Coronary artery (tissue), 2 donors: ENCODE results near the gene GSTK1.
"Not testable (repeated sequence)": the region's sequence is repeated elsewhere in the genome, so short reads cannot be mapped to it uniquely, and the experiment has no call there.

Experiments used
- DNase-seq: peaks from one replicate; pipeline ENCODE4 v3.0.0-alpha.2; 2017; ENCODE audit warnings: low spot score
- H3K27ac ChIP-seq, 2 donors: fragments of 200-600 bp; sonication (generic); one replicate each; pipeline ENCODE4 v1.5.1; 2016 to 2019
- H3K4me3 ChIP-seq: fragments of 200-600 bp; sonication (generic); 2 replicates; pipeline ENCODE4 v1.5.1; 2016; ENCODE audit warnings: mild to moderate bottlenecking, moderate library complexity
- CTCF ChIP-seq: fragments of 200-600 bp; sonication (generic); IDR thresholded peaks from one replicate; pipeline ENCODE4 v1.5.1; 2019; ENCODE audit warnings: antibody characterized with exemption

GSTK1 gene

GRCh38 chr7:143255564-143255963 lies 7.7 kb upstream of the GSTK1 start:
- Histone ChIP-seq H3K4me3 (no peak overlapping the region), H3K27ac (no peak overlapping the region)
- TF ChIP-seq CTCF: no peak
- DNase-seq: no peak

GRCh38 chr7:143256325-143256724 lies 6.9 kb upstream of the GSTK1 start:
- H3K27ac ChIP-seq: no peak overlapping the region
- no peak for DNase-seq
- TF ChIP-seq CTCF: peak; percentile 13
- no peak overlapping the region for H3K4me3 ChIP-seq

DNA sequence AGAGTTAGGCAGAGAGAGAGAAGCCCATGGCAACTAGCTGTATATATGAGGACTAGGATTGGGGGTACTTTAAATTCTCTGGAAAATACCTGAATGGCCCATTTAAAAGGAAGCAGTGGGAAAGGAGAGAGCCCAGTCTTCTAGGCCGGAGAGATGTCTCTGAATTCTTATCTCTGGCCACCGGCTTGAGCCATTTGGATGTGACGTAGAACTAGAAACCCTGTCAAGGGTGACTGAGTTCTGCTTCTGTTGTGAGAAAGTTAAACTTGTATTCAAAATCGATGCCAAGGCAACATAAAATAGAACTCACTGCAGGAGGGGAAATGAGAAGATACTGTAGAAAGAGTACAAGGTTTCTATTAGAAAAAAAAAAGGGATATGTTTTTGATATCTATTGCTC lies 6.3 kb upstream of the GSTK1 start:
- Histone ChIP-seq H3K4me3 (no peak overlapping the region), H3K27ac (no peak overlapping the region)
- no peak for DNase-seq
- TF ChIP-seq CTCF: no peak

DNA sequence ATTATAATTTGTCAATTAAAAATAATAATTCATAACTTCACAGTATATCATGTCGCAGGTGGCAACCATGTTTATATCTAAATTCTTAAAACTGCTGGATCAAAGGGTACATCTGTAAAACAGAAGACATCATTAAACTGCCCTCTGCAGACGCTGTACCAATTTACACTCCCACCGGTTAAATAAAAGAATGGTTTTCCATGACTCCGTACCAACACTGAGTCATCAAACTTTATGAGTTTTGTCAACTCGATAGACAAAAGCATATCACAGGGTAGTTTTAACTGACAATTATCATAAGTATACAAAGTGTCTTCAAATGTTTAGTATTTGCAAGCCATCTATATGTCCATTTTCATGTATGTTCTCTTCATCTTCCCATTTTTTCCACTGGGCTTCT lies 5.7 kb upstream of the GSTK1 start:
- no peak for TF ChIP-seq CTCF
- no peak for DNase-seq
- H3K27ac ChIP-seq: no peak overlapping the region
- no peak overlapping the region for H3K4me3 ChIP-seq

DNA sequence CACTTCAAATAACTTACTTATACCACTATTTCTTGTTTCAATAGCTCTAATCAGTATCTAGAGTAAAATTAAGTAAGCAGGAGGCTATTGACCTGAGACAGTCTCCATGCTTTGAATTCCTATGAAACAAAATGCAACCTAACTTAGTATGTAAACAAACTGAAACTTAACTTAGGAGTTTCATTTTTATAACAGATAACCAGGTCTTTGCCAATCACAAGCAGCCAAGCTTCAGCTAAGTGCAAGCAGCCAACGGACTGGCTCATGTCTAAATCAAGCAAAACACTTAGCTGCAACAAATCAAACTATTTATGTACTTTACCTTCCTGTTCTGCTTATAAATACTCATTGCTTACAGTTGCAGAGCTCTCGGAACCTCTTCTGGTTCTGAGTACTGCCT lies 4.4 kb upstream of the GSTK1 start:
- H3K27ac ChIP-seq: no peak overlapping the region
- peak overlapping the region; percentile 6 for H3K4me3 ChIP-seq
- DNase-seq: no peak
- TF ChIP-seq CTCF: no peak

DNA sequence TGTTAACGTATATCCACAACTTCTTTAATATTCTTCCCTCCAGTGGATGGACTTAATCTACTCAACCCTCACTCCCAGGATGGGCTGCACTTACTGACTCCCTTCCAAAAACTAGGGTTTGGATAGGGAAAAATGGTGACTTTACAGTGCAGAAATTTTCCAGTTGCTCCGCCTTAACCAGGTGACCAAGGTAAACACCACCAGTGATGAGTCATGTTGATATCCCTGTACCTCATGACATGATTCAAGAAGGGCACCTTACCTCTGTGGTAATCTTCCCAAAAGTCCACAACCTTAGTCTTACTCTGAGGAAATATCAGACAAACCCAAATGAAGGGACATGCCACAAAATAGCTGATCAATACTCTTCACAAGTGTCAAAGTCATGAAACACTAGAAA lies 3.5 kb upstream of the GSTK1 start:
- Histone ChIP-seq H3K4me3 (no peak overlapping the region), H3K27ac (no peak overlapping the region)
- DNase-seq: no peak
- no peak for TF ChIP-seq CTCF

GRCh38 chr7:143261901-143262300 lies 1.3 kb upstream of the GSTK1 start:
- no peak for DNase-seq
- Histone ChIP-seq H3K4me3 (no peak overlapping the region), H3K27ac (no peak overlapping the region)
- no peak for TF ChIP-seq CTCF

- Histone ChIP-seq H3K27ac (peak overlapping the region; percentile 57 to 89), H3K4me3 (peak overlapping the region; percentile 89)
- DNase-seq: not testable (repeated sequence)
Observed at GRCh38 chr7:143264196-143264568, 941 bp downstream of the GSTK1 start.
